GM04503 (cell line): Measurements from ENCODE around the gene LALBA.
A peak's percentile ranks its signal among the peaks of the same experiment; 100 is the strongest.
"Not testable (repeated sequence)": the region's sequence is repeated elsewhere in the genome, so short reads cannot be mapped to it uniquely, and the experiment has no call there.

Source experiments
- DNase-seq: peaks from one replicate; pipeline ENCODE4 v3.0.0-alpha.2; 2012; ENCODE audit warnings: low read depth

Gene LALBA

DNA sequence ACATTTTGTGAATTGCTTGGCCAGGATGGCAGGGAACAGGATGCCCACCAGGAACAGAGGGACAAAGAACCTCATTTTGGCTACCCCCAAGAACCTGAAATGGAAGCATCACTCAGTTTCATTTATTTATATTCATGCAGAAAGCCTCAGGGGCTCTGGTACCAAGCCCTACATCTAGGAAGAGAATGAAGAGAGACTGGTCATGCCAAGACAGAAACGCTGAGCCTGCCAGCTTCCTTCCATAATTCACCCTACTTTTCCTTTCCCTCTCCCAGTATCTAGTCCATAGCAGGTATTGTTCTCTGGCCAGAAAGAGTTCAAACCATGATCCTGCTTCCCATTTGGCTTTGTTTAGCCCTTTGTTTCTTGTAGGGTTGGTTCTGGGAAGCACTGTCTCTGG, at the start of gene LALBA:
LALBA (minus strand) TSS at position 101 of the 400 bp plus-strand sequence; CDS start at position 75, 26 bp downstream.
- no peak for DNase-seq

GRCh38 chr12:48618541-48618940, 48.7 kb upstream of the LALBA start:
- peak; percentile 21 for DNase-seq

GRCh38 chr12:48615681-48616080, 45.8 kb upstream of the LALBA start:
- no peak for DNase-seq

- no peak for DNase-seq
These were observed 43.5 kb upstream of the LALBA start for GRCh38 chr12:48613321-48613720.

DNA sequence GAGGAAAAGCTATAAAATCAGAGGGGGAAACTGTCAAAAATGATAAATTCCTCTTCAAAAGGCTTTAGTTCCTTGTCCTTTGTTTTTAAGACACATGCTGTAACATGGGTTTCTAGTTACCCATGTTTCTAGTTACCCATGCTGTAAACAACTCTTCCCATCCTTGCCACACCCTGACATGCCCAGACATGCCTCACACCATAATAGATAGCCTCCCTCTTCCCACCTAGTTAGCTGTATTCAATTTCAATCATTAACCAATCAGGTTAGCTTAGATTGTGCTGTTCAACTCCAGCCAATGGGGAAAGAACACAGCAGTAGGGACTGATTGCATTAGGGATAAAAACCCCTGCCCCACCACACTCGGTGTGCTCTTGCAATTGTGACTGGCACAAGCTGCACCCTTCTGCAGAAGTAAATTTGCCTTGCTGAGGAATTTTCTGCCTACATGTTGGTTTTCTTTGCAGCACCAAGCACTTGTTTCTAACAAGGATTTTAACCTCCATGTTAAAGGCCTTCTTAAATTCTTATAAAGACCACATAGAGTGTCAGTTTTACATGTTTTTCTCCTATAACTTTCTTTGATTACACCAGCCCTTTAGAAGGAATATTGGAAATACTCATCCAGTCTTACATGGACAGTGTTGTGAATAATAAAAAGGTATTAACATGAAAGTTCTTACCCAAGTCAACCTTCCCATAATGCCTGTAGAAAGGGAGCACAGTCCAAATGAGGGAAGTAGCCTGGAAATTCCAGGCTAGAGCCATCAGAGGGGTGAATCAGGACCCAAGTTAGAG, 32.5 kb upstream of the LALBA start:
- DNase-seq = no peak

GRCh38 chr12:48601013-48601756, 31.3 kb upstream of the LALBA start:
- DNase-seq = peak; percentile 0

DNA sequence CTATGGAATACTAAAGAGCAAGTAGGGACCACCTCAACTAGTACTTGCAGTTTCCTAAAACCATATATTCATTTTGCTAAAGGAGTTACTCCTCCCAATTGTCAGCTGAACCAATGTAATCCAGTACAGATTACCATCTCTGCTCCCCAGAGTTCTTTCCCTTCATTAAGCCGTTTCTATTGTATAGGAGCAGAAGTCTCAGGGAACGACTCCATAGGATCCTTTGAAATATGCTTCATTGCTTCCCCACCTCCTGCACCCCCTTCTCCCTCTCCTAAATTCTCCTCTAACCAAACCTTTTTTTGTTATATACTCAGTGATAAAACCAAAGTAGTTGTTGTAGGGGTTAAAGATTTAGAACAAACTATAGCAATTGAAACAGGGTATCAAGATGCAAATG, 30.7 kb upstream of the LALBA start:
- DNase-seq = no peak

DNA sequence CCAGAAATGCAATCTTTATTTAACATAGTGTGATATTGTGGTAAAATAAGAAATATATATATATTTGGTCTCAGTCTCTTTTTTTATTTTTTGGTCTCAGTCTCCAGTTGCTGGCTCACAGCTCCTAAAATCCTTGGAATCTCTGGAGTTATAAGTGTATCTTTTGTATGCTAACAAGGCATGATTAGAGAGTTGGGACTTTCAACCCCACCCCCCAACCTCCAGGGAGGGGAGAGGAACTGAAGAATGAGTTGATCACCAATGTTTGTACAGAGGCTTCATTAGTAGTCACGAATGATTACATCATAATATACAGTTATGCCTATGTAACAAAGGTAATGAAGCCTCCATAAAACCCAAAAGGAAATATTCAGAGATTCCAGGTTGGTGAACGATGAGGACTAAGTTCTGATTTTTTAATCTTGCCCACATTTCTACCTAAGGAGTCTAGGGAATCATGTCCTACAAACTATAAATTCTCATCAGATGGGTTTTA, 22.8 kb upstream of the LALBA start:
- no peak for DNase-seq

DNA sequence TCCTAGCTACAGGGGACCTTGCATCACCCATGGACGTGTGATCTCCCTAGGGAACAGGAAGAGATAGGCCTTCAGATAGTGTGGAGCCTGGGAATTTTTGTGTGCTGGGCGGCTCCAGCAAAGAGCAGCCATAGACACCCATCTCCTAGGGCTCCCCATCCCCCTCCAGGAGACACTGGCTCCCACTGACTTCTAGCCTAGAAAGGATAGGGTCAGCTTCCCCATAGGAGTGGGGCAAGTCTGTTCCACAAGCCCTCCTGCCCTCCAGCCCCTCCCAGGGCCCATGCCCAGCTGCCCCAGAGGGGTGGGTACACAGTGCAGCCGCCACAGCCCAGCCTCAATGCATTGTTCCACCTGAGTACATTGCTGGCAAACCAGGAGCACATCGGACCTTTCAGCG, 16.5 kb upstream of the LALBA start:
- DNase-seq = no peak

- no peak for DNase-seq
These were observed 13.9 kb upstream of the LALBA start for GRCh38 chr12:48583728-48584127.

- DNase-seq = no peak
These were observed 11.0 kb upstream of the LALBA start for GRCh38 chr12:48580831-48581230.

GRCh38 chr12:48572326-48572725, 2.5 kb upstream of the LALBA start:
- DNase-seq = no peak

DNA sequence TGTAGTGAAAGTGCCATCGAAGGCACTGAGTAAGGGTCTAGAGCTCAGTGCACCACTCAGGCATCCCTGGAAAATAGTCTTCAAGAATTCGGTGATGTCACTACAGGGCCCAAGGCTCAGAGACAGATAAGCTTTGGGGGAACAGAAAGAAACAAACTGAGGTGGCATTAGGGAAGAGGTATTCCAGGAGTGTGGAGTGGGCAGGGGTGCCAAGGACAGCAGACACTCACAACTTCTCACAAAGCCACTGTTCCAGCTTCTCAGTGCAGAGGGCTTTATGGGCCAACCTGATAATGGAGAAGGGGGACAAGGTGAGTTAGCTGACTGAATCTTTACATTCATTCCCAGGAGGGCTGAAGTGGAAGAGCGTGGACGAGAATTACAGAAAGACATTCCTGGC, 2.1 kb downstream of the LALBA start:
- no peak for DNase-seq

DNA sequence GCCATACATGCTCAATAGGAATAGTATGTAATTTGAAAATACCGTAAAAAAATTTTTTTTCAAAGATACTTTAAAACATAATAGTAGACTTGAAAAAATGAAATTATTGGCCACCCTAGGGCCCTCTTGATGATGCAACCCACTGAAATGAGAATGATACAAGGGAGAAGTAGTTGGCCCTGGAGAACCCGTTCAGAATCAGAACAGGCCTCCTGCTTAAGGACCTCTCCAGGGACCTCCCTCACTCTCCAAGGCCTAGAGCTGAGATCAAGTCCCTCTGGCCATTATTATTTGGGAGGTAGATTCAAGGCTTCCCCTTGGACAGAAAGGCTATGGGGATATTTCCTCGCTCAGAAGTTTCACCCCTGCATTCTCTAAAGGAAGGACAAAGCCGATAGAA, 11.9 kb downstream of the LALBA start:
- no peak for DNase-seq

- DNase-seq = no peak
These were observed 13.2 kb downstream of the LALBA start for GRCh38 chr12:48556631-48557030.

- DNase-seq = not testable (repeated sequence)
These were observed 16.0 kb downstream of the LALBA start for GRCh38 chr12:48553666-48554343.

- not testable (repeated sequence) for DNase-seq
These were observed 18.2 kb downstream of the LALBA start for GRCh38 chr12:48551636-48552035.

DNA sequence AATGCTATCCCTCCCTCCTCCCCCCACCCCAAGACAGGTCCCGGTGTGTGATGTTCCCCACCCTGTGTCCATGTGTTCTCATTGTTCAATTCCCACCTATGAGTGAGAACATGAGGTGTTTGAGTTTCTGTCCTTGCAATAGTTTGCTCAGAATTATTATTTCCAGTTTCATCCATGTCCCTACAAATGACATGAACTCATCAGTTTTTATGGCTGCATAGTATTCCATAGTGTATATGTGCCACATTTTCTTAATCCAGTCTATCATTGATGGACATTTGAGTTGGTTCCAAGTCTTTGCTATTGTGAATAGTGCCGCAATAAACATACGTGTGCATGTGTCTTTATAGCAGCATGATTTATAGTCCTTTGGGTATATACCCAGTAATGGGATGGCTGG, 22.8 kb downstream of the LALBA start:
- not testable (repeated sequence) for DNase-seq

GRCh38 chr12:48545833-48546469, 23.9 kb downstream of the LALBA start:
- DNase-seq = no peak

DNA sequence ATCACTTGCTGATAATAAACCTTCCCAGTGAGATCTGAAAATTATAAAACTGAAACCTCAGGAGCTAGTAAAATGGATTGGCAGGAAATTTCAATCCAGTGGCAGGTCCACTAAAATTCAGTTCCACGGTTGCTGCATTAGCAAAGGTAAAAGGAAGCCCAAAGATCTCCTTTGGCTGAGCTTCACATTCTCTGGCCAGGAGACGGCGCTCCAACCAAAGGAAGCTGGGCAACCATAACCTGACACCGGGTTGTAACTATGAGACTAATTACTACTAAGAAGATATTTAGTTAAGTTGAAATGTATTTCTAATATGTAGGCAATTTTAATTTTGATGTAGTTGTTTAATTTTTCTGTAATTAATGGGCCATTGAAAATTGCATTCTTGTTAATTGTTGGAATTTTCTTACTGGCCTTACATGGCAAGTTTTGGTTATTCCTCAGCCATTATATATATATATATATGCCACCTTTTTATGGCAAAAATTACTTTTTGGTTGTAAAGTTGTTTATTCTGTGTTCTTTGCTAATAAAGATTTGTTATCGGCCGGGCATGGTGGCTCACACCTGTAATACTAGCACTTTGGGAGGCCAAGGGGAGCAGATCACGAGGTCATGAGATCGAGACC, 27.4 kb downstream of the LALBA start:
- no peak for DNase-seq

- DNase-seq = no peak
These were observed 33.2 kb downstream of the LALBA start for GRCh38 chr12:48536602-48537001.

- DNase-seq = no peak
These were observed 37.2 kb downstream of the LALBA start for GRCh38 chr12:48532601-48533000.
